Activated CD4-positive, alpha-beta memory T cell treated with anti-CD3 and anti-CD28 coated beads for 36 hours (primary cell): Measurements from ENCODE around the gene PADI2. TPM values are rescaled to one million over a fixed set of nuclear protein-coding genes. Genes with fewer than 3 reads are reported as not detected.
A peak's percentile ranks its signal among the peaks of the same experiment; 100 is the strongest.

Experiments used
- CTCF ChIA-PET: fragments of 350-600 bp; sonication (Branson Sonifier 250); formaldehyde crosslinking; loops from one replicate; lab custom pipeline; 2021; ENCODE audit warnings: antibody characterized with exemption, inconsistent platforms; lab: Charles Lee
- POLR2A ChIA-PET: fragments of 350-600 bp; sonication (Branson Sonifier 250); formaldehyde crosslinking; loops from one replicate; lab custom pipeline; 2021; ENCODE audit warnings: antibody characterized with exemption; lab: Charles Lee
- DNase-seq: peaks from one replicate; pipeline ENCODE4 v3.0.0-alpha.2; 2020
- H3K27ac Mint-ChIP-seq: one replicate; pipeline ENCODE4 v1.8.0; 2021; ENCODE audit warnings: mixed read lengths
- H3K27me3 Mint-ChIP-seq: one replicate; pipeline ENCODE4 v1.8.0; 2021; ENCODE audit warnings: mixed read lengths
- H3K36me3 Mint-ChIP-seq: one replicate; pipeline ENCODE4 v1.8.0; 2021; ENCODE audit warnings: mixed read lengths
- H3K4me1 Mint-ChIP-seq: one replicate; pipeline ENCODE4 v1.8.0; 2021; ENCODE audit warnings: low read depth, mixed read lengths
- H3K4me3 Mint-ChIP-seq: one replicate; pipeline ENCODE4 v1.8.0; 2021; ENCODE audit warnings: mild to moderate bottlenecking, mixed read lengths
- H3K9me3 Mint-ChIP-seq: one replicate; pipeline ENCODE4 v1.8.0; 2021; ENCODE audit warnings: mixed read lengths
- intact Hi-C: fragments of 100-400 bp; cut with micrococcal nuclease; formaldehyde crosslinking; loops from one replicate; pipeline ENCODE4 v1.15.1; 2023
- total RNA-seq, 2 experiments: library from RNA; stranded (reverse); gene quantifications; one replicate each; pipeline ENCODE4 v1.2.3, GENCODE V29; 2021

Gene PADI2
- not detected for total RNA-seq

DNA sequence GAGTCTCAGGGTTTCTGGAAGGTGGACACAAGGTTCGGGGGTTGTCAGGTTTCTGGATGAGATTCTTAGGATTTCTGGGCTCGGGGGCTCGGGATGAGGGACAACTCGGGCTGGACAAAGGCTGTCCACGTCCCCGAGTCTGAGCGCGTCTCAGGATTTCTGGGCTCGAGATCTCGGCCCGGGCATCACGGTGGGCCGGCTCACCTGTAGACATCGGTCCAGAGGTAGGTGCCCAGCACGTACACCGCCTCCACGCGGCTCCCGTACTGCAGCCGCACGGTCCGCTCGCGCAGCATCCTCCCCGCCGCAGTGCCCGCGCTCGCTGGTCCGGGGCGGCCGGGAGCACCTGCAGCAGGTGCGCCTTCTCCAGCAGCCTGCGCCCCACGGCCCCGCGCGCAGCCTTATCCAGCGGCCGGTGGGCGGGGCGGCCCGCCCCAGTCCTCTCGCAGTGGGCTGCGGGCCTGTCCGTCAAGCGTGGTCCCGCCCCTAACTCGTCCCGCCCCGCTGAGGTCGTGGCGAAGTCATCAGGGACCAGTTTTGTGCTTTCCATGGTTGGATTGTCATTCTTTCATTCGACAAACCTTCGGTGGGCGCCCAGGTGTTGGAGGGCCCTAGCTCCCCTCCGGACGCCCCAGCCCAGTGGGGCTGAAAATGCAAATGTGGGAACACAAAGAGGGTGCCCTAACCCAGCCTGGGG, at the start of gene PADI2:
Gene PADI2, minus strand, starts transcription at position 376 of the 697 bp plus-strand sequence. Its CDS starts 80 bp downstream, at position 296.
- Mint-ChIP-seq H3K4me3 (no peak within 1 kb of the TSS), H3K36me3 (no peaks in the 10 kb centered on the region), H3K27me3 (peaks cover 47% of the 10 kb centered on the region), H3K4me1 (peaks cover 10% of the 10 kb centered on the region), H3K27ac (no peak within 1 kb of the TSS), H3K9me3 (no peaks in the 10 kb centered on the region)
- peak; percentile 69 for DNase-seq
- CTCF ChIA-PET, result interaction anchor here (1.0 kb wide), 1 partner anchor 282 kb away, joined by 3 read pairs; no protein-coding TSS in a partner anchor
- intact Hi-C loops, result no loop called here
- POLR2A ChIA-PET, result no interaction called here

DNA sequence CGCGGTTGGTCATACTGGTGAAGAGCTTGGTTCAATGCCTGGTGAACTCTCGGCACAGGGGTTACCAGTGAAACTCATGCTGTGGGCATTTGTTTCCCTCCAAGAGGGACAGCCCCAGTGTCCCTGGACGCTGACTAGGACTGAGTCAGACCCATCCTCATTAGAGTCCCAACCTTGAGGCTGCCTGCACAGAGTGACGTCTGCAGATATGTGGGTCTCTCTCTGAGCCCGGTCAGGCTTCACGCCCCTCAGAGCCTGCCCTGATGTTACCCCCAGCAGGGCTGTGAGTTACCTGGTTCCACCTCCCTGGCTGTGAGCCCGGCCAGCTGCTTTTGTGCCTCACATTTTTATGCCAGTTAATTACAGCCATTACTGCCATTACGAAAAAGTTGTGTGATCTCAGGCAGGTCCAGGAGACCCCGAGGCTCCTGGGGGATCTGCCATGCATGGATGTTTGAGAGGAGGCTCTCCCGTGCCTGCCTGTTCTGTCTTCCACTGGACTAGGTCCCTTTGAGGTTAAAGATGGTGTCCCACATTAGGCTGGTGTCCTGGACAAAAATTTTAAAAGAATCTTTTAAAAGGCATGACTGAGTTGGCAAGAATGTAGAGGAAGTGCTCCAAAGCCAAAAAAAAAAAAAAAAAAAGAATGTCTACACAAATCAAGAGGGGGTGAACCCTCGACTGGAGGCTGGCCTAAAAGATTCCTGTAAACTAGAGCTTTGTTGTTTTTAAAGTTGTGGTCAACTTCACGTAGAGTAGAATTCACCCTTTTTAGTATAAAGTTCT, 49.0 kb upstream of the PADI2 start:
- Mint-ChIP-seq H3K36me3 (no peaks in the 10 kb centered on the region), H3K27me3 (peaks cover 7% of the 10 kb centered on the region), H3K27ac (no peak overlapping the region), H3K4me3 (no peak overlapping the region), H3K4me1 (no peaks in the 10 kb centered on the region), H3K9me3 (no peaks in the 10 kb centered on the region)
- no peak for DNase-seq
- intact Hi-C loops, result no loop called here
- POLR2A ChIA-PET, result no interaction called here
- CTCF ChIA-PET, result no interaction called here

DNA sequence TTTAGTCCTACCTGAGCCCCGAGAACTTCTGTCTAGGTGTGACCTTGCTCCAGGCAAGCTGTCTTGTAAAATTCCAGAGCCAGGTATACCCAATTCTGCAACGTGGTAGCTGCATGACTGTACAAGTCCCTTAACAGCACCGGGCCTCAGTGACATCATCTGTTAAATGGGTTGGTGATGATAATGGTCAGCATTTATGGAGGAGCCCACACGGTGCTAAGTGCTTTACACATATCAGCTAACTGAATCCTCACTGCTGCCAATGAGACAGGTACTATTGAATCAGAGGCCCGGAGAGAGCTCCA, 48.5 kb upstream of the PADI2 start:
- intact Hi-C loops, result no loop called here
- no peaks in the 10 kb centered on the region for H3K36me3 Mint-ChIP-seq
- no peaks in the 10 kb centered on the region for H3K9me3 Mint-ChIP-seq
- ChIA-PET CTCF (no interaction called here), POLR2A (no interaction called here)
- H3K4me1 Mint-ChIP-seq, result no peaks in the 10 kb centered on the region
- H3K27ac Mint-ChIP-seq, result no peak overlapping the region
- peaks cover 3% of the 10 kb centered on the region for H3K27me3 Mint-ChIP-seq
- DNase-seq, result no peak
- no peak overlapping the region for H3K4me3 Mint-ChIP-seq

DNA sequence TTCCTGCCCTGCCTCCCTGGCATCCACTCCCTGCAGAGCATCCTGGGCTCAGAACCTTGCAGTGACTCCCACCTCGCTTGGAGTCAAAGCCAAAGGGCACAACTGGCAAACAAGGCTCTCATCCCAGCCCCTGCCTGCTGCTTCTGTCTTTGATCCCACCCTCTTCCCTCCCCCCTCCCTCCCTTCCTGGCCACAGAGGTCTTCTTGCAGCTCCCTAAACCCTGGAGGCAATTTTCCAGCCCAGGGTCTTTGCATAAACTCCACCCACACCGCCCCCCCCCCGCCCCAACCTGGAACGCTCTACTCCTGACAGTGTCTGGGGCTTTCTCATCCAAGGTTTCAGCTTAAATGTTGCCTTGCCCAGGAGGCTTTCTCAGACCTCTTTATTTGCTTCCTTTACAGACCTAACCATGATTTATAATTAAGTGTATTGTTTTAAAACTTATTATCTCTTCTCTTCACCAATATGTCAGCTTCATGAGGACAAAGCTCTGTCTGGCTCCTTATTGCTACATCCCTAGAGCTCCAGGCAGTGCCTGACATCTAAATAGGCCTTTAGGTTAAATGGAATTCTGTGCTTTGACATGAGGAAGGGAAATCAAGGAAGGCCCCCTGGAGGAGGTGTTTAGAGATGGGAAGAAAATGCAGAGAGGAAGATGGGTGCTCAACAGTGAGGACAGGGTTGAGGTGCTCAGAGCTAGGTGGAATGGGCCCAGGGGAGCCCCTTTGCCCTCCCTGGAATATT, 48.0 kb upstream of the PADI2 start:
- CTCF ChIA-PET, result no interaction called here
- Mint-ChIP-seq H3K36me3 (no peaks in the 10 kb centered on the region), H3K27me3 (peaks cover 3% of the 10 kb centered on the region), H3K27ac (no peak overlapping the region), H3K4me1 (no peaks in the 10 kb centered on the region), H3K4me3 (no peak overlapping the region), H3K9me3 (no peaks in the 10 kb centered on the region)
- intact Hi-C loops, result no loop called here
- DNase-seq, result no peak
- POLR2A ChIA-PET, result no interaction called here

DNA sequence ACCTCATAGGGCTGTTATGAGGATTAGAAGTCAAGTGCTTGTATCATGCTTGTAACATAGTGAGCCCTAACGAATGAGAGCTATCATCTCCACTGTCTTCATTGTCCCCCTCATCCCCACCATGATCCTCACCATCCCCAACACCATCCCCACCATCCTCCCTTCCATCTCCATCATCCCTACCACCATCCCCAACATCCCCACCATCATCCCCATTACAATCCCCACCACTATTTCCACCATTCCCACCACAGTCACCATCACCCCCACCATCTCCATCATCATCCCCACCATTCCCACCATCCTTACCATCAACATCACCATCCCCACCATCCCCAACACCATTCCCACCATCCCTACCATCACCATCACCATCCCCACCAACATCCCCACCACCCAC, 46.6 kb upstream of the PADI2 start:
- Mint-ChIP-seq H3K27ac (no peak overlapping the region), H3K4me3 (no peak overlapping the region), H3K36me3 (no peaks in the 10 kb centered on the region), H3K9me3 (no peaks in the 10 kb centered on the region), H3K4me1 (no peaks in the 10 kb centered on the region), H3K27me3 (peaks cover 3% of the 10 kb centered on the region)
- intact Hi-C loops, result no loop called here
- POLR2A ChIA-PET, result no interaction called here
- CTCF ChIA-PET, result no interaction called here
- DNase-seq, result no peak

DNA sequence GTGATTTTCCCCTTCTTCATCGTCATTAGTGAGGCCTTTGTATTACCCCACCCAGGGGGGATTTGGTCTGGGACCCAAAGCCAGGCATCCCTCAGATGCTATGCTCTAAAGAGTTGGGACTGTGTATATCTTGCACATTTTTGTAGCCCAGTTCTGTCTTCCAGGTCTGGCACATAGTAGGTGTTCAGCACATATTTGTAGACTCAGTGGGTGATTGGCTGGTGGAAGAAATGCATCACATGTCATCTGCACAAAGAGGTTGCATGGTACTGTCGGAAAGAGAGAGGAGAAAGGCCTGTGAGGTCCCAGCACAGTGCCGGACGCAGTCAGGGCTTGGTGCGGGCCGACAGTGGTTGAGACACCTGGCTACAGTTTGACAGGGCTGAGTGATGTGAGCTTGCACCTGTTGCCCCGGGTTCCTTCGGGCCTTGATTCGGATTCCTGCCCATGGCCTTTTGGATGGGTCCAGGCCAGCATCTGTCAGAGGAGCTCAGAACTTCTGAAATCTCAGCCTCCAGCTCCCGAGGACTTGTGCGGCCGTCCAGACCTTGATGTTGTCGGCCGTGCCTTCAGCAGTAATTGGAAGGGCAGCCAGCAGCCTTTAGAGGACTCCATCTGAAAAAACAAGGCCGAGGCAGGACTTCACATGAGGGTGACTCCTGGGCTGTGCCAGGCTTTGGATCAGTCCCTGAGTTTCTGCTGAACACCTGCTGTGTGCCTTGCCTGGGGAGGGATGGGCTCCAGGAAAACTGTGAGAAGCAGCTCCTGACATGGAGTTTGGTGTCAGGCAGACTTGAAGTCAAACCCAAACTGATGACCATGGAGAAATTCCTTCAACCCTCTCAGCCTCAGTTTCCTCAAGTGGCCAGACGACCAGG, 44.8 kb upstream of the PADI2 start:
- ChIA-PET CTCF (no interaction called here), POLR2A (no interaction called here)
- DNase-seq, result no peak
- Mint-ChIP-seq H3K27ac (no peak overlapping the region), H3K4me1 (no peaks in the 10 kb centered on the region), H3K36me3 (no peaks in the 10 kb centered on the region), H3K4me3 (no peak overlapping the region), H3K27me3 (peaks cover 3% of the 10 kb centered on the region), H3K9me3 (no peaks in the 10 kb centered on the region)
- intact Hi-C loops, result no loop called here

DNA sequence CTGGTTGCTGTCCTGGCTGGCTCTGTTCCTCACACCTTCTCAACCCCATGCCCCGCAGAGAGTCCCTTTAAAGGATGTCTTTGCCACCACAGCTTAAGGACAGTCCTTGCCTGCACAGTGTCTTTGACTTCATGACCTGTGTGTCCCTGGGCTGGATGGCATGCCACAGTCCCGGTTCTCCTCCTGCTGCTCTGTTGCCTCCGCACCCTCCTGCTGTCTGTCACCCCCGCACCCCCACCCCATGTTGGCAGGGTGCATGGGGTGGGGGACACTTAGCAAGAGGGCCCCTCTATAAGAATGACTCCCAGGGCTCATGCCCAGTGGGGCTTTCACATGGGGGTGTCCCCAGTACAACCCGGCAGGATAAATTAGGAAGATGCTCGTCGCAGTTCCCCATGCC, 44.1 kb upstream of the PADI2 start:
- H3K27me3 Mint-ChIP-seq, result no peaks in the 10 kb centered on the region
- no peaks in the 10 kb centered on the region for H3K4me1 Mint-ChIP-seq
- H3K36me3 Mint-ChIP-seq, result no peaks in the 10 kb centered on the region
- POLR2A ChIA-PET, result no interaction called here
- H3K27ac Mint-ChIP-seq, result no peak overlapping the region
- H3K4me3 Mint-ChIP-seq, result no peak overlapping the region
- no peaks in the 10 kb centered on the region for H3K9me3 Mint-ChIP-seq
- CTCF ChIA-PET, result no interaction called here
- no peak for DNase-seq
- intact Hi-C loops, result no loop called here

DNA sequence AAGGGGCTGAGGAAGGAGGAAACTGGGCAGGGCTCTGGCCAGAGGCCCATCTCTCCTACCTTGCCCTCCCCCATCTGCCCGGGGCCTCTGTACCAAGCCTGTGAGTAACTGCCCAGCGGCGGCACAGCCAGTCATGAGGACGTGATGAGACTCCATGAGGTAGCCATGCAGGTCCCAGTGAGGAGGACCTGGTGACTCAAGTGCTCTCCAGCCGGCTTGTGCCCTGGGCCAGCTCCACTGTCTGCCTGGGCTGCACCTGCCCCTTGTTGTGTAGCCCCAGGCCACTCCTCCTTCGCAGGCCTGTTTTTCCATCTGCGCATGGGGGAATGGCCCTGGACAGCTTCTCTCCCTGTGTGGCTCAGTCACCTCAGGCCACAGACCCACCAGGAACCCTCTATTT, 43.7 kb upstream of the PADI2 start:
- DNase-seq, result no peak
- intact Hi-C loops, result no loop called here
- Mint-ChIP-seq H3K27ac (no peak overlapping the region), H3K4me1 (no peaks in the 10 kb centered on the region), H3K4me3 (no peak overlapping the region), H3K27me3 (no peaks in the 10 kb centered on the region), H3K36me3 (no peaks in the 10 kb centered on the region), H3K9me3 (no peaks in the 10 kb centered on the region)
- CTCF ChIA-PET, result no interaction called here
- POLR2A ChIA-PET, result no interaction called here

DNA sequence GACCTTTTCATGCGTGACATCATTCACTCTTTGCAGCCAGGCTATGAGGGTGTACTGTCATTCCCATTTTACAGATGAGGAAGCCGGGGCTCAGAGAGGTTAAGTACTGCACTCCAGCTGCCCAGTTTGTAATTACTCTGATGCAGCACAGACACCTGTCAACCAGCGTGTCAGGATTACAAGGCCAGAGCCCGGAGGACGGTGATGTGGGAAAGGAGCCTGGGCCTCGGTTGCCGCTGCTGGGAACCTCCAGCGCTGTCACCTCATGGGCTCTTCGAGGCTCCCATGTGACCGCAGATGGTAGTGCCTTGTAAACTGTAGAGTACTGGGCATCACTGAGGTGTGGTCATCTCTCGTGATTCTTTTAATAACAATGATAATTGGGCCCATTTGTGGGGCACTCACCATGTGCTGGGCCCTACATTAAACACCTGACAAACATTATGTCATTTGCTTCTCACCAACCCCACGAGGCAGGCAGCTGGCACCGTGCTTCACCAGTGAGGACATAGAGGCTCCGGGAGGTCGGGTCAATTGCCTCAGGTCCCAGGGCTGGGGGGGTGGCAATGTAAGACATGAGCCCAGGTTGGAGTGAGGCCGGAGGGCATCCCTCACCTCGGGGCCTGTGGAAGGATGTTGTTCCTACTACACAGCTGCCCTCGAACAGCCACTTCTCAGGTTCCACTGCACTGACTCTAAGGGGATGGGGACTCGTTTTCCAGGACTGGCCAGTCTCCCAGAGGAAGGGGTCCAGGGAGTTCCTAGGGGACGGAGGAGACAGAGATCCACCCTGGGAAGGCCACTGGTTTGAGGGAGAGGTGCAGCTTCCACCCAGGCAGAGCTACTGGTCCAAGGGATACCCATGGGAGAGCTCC, 42.9 kb upstream of the PADI2 start:
- ChIA-PET POLR2A (no interaction called here), CTCF (no interaction called here)
- no peaks in the 10 kb centered on the region for H3K4me1 Mint-ChIP-seq
- no peak overlapping the region for H3K27ac Mint-ChIP-seq
- H3K36me3 Mint-ChIP-seq, result no peaks in the 10 kb centered on the region
- DNase-seq, result no peak
- intact Hi-C loops, result no loop called here
- H3K27me3 Mint-ChIP-seq, result no peaks in the 10 kb centered on the region
- H3K4me3 Mint-ChIP-seq, result no peak overlapping the region
- H3K9me3 Mint-ChIP-seq, result peaks cover 4% of the 10 kb centered on the region

DNA sequence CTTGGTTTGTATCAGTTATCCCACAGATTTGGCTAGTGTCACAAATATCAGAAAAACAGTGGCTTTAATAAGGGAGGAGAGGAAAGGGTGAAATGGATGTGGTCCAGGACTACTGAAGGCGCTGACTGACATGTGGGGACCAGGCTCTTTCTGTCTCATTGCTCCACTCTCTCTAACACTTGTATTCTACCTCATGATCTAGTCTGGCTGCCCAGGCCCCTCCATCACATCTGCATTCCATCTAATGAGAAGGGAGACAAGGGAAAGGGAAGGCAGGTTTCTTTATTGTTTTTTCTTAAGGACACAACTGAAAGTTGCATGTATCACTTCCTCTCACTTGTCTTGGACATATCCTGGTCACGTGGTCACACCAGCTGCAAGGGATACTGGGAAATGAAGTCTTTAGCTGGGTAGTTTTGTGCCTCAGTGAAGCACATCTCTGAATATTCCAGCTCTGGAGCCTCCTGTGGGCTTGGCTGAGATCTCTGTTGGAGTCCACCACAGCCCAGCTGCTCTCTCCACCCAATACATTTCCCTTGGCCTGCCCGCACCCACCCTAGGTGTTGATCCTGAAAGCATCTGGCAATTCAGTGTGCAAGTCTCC, 42.0 kb upstream of the PADI2 start:
- peaks cover 3% of the 10 kb centered on the region for H3K36me3 Mint-ChIP-seq
- no peak overlapping the region for H3K27ac Mint-ChIP-seq
- no peaks in the 10 kb centered on the region for H3K4me1 Mint-ChIP-seq
- H3K9me3 Mint-ChIP-seq, result peaks cover 9% of the 10 kb centered on the region
- no peak overlapping the region for H3K4me3 Mint-ChIP-seq
- no peaks in the 10 kb centered on the region for H3K27me3 Mint-ChIP-seq
- DNase-seq, result no peak
- POLR2A ChIA-PET, result no interaction called here
- intact Hi-C loops, result no loop called here
- CTCF ChIA-PET, result no interaction called here

DNA sequence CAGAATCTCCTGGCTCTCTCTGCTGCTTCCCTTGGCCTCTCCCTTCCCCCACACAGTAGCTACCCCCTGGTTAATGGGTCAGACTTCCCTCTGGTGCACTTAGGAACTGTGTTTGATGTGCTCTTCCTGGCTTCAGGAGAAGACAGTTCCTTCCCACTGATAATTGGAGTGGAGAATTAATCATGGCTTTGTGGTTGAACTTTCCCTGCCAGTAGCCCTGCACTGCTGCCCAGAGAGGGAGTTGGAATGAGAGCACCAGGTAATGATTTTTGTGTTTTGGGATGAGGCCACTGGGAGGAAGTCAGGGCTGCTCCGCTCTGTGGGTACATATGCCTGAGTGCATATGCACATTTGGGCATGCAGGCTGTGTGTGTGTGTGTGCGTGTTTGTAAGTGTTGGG, 39.7 kb upstream of the PADI2 start:
- peaks cover 30% of the 10 kb centered on the region for H3K9me3 Mint-ChIP-seq
- no peak for DNase-seq
- H3K4me3 Mint-ChIP-seq, result no peak overlapping the region
- H3K27ac Mint-ChIP-seq, result no peak overlapping the region
- H3K4me1 Mint-ChIP-seq, result no peaks in the 10 kb centered on the region
- peaks cover 7% of the 10 kb centered on the region for H3K27me3 Mint-ChIP-seq
- ChIA-PET POLR2A (no interaction called here), CTCF (no interaction called here)
- H3K36me3 Mint-ChIP-seq, result peaks cover 13% of the 10 kb centered on the region
- intact Hi-C loops, result no loop called here
